Measurements from ENCODE around the gene PPP6R2. TPM values are rescaled to one million over a fixed set of nuclear protein-coding genes. Genes with fewer than 3 reads are reported as not detected.

PPP6R2 gene
- total and polyA plus RNA-seq, 2 of the 8 experiments (the other 6 are each of a cell fraction or from before 2014, with no cell fraction given): 25.0 to 32.2 TPM

DNA sequence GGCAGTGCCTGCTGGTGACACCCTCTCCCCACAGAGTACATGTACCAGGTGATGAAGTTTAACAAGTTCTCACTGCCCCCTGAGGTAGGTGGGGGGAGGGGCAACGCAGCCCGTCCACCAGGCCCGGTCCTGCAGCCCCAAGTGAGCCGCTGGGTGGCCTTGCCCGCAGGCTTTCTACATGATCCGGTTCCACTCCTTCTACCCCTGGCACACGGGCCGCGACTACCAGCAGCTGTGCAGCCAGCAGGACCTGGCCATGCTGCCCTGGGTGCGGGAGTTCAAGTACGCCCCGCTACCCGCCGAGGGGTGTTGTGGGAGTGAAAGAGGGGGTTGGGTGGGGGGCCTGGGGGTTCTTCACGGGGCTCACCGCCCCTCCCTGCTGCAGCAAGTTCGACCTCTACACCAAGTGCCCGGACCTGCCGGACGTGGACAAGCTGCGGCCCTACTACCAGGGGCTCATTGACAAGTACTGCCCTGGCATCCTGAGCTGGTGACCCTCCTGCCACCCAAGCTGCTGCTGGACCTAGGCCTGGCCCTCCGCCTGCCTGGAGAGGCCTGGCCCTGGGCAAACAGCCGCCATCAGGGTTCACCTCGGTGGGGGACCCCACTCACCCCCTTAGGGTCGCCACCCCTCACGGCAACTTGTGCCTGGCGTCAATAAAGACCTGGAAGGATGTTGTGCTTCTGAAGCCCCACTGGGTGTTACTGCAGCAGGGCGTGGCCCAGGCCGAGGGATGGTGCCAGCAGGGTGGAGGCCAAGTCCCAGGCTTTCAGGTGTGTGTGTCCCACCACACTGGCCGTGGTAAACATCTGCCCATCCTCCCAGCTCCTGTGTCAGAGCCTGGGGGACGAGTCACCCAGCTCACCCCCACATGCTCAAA lies 146.5 kb downstream of the PPP6R2 start (continued):
- TF ChIP-seq, protein P1, sequence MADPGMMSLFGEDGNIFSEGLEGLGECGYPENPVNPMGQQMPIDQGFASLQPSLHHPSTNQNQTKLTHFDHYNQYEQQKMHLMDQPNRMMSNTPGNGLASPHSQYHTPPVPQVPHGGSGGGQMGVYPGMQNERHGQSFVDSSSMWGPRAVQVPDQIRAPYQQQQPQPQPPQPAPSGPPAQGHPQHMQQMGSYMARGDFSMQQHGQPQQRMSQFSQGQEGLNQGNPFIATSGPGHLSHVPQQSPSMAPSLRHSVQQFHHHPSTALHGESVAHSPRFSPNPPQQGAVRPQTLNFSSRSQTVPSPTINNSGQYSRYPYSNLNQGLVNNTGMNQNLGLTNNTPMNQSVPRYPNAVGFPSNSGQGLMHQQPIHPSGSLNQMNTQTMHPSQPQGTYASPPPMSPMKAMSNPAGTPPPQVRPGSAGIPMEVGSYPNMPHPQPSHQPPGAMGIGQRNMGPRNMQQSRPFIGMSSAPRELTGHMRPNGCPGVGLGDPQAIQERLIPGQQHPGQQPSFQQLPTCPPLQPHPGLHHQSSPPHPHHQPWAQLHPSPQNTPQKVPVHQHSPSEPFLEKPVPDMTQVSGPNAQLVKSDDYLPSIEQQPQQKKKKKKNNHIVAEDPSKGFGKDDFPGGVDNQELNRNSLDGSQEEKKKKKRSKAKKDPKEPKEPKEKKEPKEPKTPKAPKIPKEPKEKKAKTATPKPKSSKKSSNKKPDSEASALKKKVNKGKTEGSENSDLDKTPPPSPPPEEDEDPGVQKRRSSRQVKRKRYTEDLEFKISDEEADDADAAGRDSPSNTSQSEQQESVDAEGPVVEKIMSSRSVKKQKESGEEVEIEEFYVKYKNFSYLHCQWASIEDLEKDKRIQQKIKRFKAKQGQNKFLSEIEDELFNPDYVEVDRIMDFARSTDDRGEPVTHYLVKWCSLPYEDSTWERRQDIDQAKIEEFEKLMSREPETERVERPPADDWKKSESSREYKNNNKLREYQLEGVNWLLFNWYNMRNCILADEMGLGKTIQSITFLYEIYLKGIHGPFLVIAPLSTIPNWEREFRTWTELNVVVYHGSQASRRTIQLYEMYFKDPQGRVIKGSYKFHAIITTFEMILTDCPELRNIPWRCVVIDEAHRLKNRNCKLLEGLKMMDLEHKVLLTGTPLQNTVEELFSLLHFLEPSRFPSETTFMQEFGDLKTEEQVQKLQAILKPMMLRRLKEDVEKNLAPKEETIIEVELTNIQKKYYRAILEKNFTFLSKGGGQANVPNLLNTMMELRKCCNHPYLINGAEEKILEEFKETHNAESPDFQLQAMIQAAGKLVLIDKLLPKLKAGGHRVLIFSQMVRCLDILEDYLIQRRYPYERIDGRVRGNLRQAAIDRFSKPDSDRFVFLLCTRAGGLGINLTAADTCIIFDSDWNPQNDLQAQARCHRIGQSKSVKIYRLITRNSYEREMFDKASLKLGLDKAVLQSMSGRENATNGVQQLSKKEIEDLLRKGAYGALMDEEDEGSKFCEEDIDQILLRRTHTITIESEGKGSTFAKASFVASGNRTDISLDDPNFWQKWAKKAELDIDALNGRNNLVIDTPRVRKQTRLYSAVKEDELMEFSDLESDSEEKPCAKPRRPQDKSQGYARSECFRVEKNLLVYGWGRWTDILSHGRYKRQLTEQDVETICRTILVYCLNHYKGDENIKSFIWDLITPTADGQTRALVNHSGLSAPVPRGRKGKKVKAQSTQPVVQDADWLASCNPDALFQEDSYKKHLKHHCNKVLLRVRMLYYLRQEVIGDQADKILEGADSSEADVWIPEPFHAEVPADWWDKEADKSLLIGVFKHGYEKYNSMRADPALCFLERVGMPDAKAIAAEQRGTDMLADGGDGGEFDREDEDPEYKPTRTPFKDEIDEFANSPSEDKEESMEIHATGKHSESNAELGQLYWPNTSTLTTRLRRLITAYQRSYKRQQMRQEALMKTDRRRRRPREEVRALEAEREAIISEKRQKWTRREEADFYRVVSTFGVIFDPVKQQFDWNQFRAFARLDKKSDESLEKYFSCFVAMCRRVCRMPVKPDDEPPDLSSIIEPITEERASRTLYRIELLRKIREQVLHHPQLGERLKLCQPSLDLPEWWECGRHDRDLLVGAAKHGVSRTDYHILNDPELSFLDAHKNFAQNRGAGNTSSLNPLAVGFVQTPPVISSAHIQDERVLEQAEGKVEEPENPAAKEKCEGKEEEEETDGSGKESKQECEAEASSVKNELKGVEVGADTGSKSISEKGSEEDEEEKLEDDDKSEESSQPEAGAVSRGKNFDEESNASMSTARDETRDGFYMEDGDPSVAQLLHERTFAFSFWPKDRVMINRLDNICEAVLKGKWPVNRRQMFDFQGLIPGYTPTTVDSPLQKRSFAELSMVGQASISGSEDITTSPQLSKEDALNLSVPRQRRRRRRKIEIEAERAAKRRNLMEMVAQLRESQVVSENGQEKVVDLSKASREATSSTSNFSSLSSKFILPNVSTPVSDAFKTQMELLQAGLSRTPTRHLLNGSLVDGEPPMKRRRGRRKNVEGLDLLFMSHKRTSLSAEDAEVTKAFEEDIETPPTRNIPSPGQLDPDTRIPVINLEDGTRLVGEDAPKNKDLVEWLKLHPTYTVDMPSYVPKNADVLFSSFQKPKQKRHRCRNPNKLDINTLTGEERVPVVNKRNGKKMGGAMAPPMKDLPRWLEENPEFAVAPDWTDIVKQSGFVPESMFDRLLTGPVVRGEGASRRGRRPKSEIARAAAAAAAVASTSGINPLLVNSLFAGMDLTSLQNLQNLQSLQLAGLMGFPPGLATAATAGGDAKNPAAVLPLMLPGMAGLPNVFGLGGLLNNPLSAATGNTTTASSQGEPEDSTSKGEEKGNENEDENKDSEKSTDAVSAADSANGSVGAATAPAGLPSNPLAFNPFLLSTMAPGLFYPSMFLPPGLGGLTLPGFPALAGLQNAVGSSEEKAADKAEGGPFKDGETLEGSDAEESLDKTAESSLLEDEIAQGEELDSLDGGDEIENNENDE (IDR thresholded peaks at IDR 0.05; ENCODE audit: insufficient replicate concordance, low read length): no peak
